Mucosa of descending colon (tissue), 3 donors: ENCODE results near the gene RFWD3. TPM values are rescaled to one million over a fixed set of nuclear protein-coding genes. Genes with fewer than 3 reads are reported as not detected.

Experiments
- ATAC-seq: fragments of 200-7000 bp; cut with Tn5 transposase; one replicate; pipeline ENCODE4 v1.9.1; 2020; ENCODE audit warnings: mild to moderate bottlenecking, moderate library complexity
- DNase-seq, 3 donors: peaks; one replicate each; pipeline ENCODE4 v3.0.0-alpha.2; 2020
- H3K36me3 ChIP-seq: fragments of 200-600 bp; one replicate; pipeline ENCODE4 v1.8.0; 2021; ENCODE audit warnings: low read depth, mild to moderate bottlenecking
- H3K4me1 ChIP-seq: fragments of 200-600 bp; one replicate; pipeline ENCODE4 v1.8.0; 2021; ENCODE audit warnings: low read depth, mild to moderate bottlenecking
- H3K4me3 ChIP-seq: fragments of 200-600 bp; one replicate; pipeline ENCODE4 v1.8.0; 2021; ENCODE audit warnings: mild to moderate bottlenecking
- H3K9me3 ChIP-seq: fragments of 200-600 bp; one replicate; pipeline ENCODE4 v1.8.0; 2021; ENCODE audit warnings: mild to moderate bottlenecking
- CTCF ChIP-seq: fragments of 200-600 bp; IDR thresholded peaks from one replicate; pipeline ENCODE4 v1.8.0; 2022; ENCODE audit warnings: antibody characterized with exemption, mild to moderate bottlenecking
- intact Hi-C, 2 donors: fragments of 100-400 bp; cut with DNase I in 1 of 2; cut with micrococcal nuclease in 1 of 2; formaldehyde crosslinking; loops; one replicate each; pipeline versions ENCODE4 v1.11.0 to v1.11.1; 2022; cut with DNase I, micrococcal nuclease
- total RNA-seq, 3 donors: library from RNA; stranded (reverse); fragmentation: NEBNext Ultra II Directional in 2 of 3; extraction: Animal tissue kit (Norgen Biotek cat#: 25700) in 2 of 3; gene quantifications; one replicate each; pipeline versions ENCODE4 v1.2.1 to v1.2.4, GENCODE V29; 2021 to 2023
- donor health status: DM: no; HTN: no; CAD: no; lungs with moderate emphysema.
- donor health status: DM: no; HTN: no; CAD: no.
- donor health status: DM: no; HTN: yes; CAD: no.

The RFWD3 gene
- total RNA-seq, 3 donors from 2014 or later, result 19.0 to 27.9 (median 25.7) TPM

- Histone ChIP-seq H3K36me3 (peaks cover 6% of the 10 kb centered on the region), H3K4me3 (no peak overlapping the region), H3K4me1 (no peaks in the 10 kb centered on the region), H3K9me3 (no peaks in the 10 kb centered on the region)
- TF ChIP-seq CTCF, result no peak
- DNase-seq, result no peak
- intact Hi-C loops, result no loop called here
- no peak for ATAC-seq
Observed at GRCh38 chr16:74637742-74638453, 28.8 kb downstream of the RFWD3 start.

DNA sequence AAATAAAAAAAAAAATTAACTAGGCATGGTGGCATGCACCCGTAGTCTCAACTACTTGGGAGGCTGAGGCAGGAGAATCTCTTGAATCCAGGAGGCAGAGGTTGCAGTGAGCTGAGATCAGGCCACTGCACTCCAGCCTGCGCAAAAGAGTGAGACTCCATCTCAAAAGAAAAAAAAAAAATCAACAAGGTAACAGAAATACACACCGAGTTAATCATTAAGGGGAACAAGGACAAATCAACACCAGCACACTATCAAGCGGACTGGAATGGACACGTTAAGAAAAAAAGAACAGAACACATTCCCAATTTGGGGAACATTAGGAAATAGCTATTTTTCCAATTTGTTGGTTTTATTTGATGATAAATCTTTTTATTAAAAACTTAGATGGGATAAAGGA is 31.4 kb downstream of the RFWD3 start:
- peaks cover 6% of the 10 kb centered on the region for H3K36me3 ChIP-seq
- no peaks in the 10 kb centered on the region for H3K9me3 ChIP-seq
- no peak for DNase-seq
- no peak overlapping the region for H3K4me3 ChIP-seq
- ATAC-seq, result no peak
- intact Hi-C loops, result no loop called here
- no peaks in the 10 kb centered on the region for H3K4me1 ChIP-seq
- no peak for TF ChIP-seq CTCF

- no peaks in the 10 kb centered on the region for H3K4me1 ChIP-seq
- intact Hi-C loops, result no loop called here
- DNase-seq (no peak), ATAC-seq (no peak)
- no peak overlapping the region for H3K4me3 ChIP-seq
- no peaks in the 10 kb centered on the region for H3K9me3 ChIP-seq
- TF ChIP-seq CTCF, result no peak
- peaks cover 6% of the 10 kb centered on the region for H3K36me3 ChIP-seq
Observed at GRCh38 chr16:74633686-74634085, 33.0 kb downstream of the RFWD3 start.

DNA sequence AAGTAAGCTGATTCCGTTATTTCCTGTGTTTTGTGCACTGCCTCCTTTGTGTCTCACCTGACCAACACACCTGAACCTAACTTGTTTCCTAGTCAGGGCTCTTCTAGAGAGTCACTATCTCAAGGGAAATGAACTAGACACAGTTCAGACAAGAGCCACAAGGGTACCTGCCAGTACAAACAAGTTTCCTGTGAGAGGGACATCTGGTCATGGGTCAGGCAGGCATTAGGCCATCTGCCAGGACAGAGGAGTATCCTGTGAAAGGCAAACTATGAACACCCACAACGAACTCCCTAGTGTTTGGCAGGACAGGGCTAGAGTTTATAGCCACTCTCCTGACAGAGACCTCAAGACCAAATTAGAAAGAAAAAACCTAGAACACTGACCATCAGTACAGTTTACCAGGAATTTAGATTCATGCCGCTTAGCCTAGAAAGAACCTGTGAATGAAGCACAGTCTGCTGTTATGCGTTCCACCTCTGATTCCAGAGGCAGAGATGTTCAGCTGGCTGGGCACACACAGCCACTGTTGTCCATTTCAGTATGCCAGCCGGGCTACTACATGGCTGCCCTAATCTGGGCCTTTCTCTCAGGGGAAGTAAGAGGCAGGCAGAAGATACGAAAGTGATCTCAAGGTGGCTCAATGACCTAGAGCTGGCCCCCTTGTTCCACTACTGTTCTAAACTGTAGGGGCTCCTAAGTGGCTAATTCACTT is 39.0 kb downstream of the RFWD3 start:
- H3K4me1 ChIP-seq, result no peaks in the 10 kb centered on the region
- H3K9me3 ChIP-seq, result no peaks in the 10 kb centered on the region
- H3K36me3 ChIP-seq, result peaks cover 5% of the 10 kb centered on the region
- TF ChIP-seq CTCF, result no peak
- DNase-seq (no peak), ATAC-seq (no peak)
- intact Hi-C loops, result loop anchor here in 1 of 2 donors (5.0 to 10.0 kb wide), 2 partner anchors 153 to 320 kb away; no protein-coding TSS in a partner anchor
- H3K4me3 ChIP-seq, result no peak overlapping the region

DNA sequence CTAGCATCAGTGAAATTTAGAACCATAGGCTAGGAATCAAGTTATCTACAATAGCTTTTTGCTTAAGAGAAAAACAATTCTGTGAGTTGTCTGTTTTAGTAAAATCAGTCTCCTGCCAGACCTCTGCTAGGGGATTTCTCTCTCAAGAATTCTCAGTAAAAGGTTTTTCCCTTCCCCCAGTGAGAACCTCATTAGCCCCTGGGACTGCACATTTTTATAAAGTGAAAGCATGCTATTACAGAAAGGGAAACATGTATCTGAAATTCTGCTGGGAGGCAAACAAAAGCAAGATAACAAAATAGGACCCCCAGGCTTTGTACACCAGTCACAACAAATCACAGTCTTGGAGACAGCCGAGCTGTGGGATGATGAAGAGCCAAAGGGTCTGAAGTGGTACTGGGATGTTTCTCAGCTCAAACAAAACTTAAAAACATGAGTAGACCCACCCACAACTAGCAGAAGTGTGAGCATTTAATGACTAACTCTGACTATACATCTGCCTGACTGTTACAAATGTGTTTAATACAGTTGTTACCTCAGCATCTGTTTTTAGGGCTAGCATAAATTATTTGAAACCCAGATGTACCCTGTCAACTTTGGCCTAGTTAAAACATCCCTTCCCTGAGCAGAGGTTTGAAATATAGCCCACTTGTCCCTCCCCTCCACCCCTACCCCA is 39.8 kb downstream of the RFWD3 start:
- no peak for TF ChIP-seq CTCF
- no peak for ATAC-seq
- intact Hi-C loops, result loop anchor here in 1 of 2 donors (5.0 to 10.0 kb wide), 2 partner anchors 152 to 320 kb away; no protein-coding TSS in a partner anchor
- no peak for DNase-seq
- H3K4me1 ChIP-seq, result no peaks in the 10 kb centered on the region
- H3K9me3 ChIP-seq, result no peaks in the 10 kb centered on the region
- peaks cover 5% of the 10 kb centered on the region for H3K36me3 ChIP-seq
- no peak overlapping the region for H3K4me3 ChIP-seq
